Left renal cortex interstitium (tissue), 4 donors: ENCODE results near the gene ARID1A. TPM values are rescaled to one million over a fixed set of nuclear protein-coding genes. Genes with fewer than 3 reads are reported as not detected.

Experiments used
- DNase-seq, 4 donors: peaks; one replicate each; pipeline ENCODE4 v3.0.0-alpha.2; 2013; ENCODE audit warnings: low read depth in 4 of 4, low spot score in 2 of 4, missing footprints in 1 of 4
- polyA plus RNA-seq, 4 donors: library from polyadenylated mRNA; unstranded; fragments of 120-200 nt; gene quantifications; one replicate each; pipeline ENCODE4 v1.2.1, GENCODE V29; 2013; ENCODE audit not compliant: insufficient read length in 4 of 4

The ARID1A gene
- polyA plus RNA-seq, 4 donors: 79.0 to 142 (median 92.1) TPM

- DNase-seq: no peak
Observed at GRCh38 chr1:26754086-26754874, 58.5 kb downstream of the ARID1A start.

- no peak for DNase-seq
Observed at GRCh38 chr1:26758358-26758757, 62.5 kb downstream of the ARID1A start.

GRCh38 chr1:26759531-26759930, 63.7 kb downstream of the ARID1A start:
- no peak for DNase-seq

- DNase-seq: no peak
Observed at GRCh38 chr1:26761217-26761616, 65.4 kb downstream of the ARID1A start.

GRCh38 chr1:26767714-26768113, 71.9 kb downstream of the ARID1A start:
- no peak for DNase-seq

GRCh38 chr1:26768755-26769154, 72.9 kb downstream of the ARID1A start:
- peak in 2 of 4 donors; percentile 34 to 37 for DNase-seq

- no peak for DNase-seq
Observed at GRCh38 chr1:26771285-26771642, 75.4 kb downstream of the ARID1A start.

GRCh38 chr1:26771643-26772321, 76.0 kb downstream of the ARID1A start:
- no peak for DNase-seq

- DNase-seq: no peak
Observed at GRCh38 chr1:26772687-26773086, 76.9 kb downstream of the ARID1A start.

GRCh38 chr1:26774462-26774861, 78.6 kb downstream of the ARID1A start:
- no peak for DNase-seq

- DNase-seq: no peak
Observed at GRCh38 chr1:26775666-26776065, 79.9 kb downstream of the ARID1A start.

- DNase-seq: no peak
Observed at GRCh38 chr1:26779098-26779668, 83.4 kb downstream of the ARID1A start.

- DNase-seq: no peak
Observed at GRCh38 chr1:26780344-26780957, 84.6 kb downstream of the ARID1A start.

GRCh38 chr1:26781206-26781825, 85.5 kb downstream of the ARID1A start:
- no peak for DNase-seq

GRCh38 chr1:26782521-26783212, 86.9 kb downstream of the ARID1A start:
- no peak for DNase-seq

- no peak for DNase-seq
Observed at GRCh38 chr1:26783646-26784022, 87.8 kb downstream of the ARID1A start.

- peak in 1 of 4 donors; percentile 46 for DNase-seq
Observed at GRCh38 chr1:26784023-26784871, 88.4 kb downstream of the ARID1A start.

GRCh38 chr1:26784886-26785285, 89.1 kb downstream of the ARID1A start:
- no peak for DNase-seq

- no peak for DNase-seq
Observed at GRCh38 chr1:26785611-26786436, 90.0 kb downstream of the ARID1A start.
